Hepatocyte (in vitro differentiated cells): ENCODE results near the gene MRPL52. TPM values are rescaled to one million over a fixed set of nuclear protein-coding genes. Genes with fewer than 3 reads are reported as not detected.

Source experiments
- DNase-seq: peaks from one replicate; pipeline ENCODE4 v3.0.0-alpha.2; 2016; ENCODE audit warnings: low spot score
- H2AFZ ChIP-seq: fragments of 200-600 bp; sonication (generic); 2 replicates; pipeline ENCODE4 v1.6.0; 2016; ENCODE audit warnings: antibody characterized with exemption, mild to moderate bottlenecking
- H3K27ac ChIP-seq: fragments of 200-600 bp; sonication (generic); 2 replicates; pipeline ENCODE4 v1.5.1; 2016; ENCODE audit warnings: mild to moderate bottlenecking
- H3K27me3 ChIP-seq: fragments of 200-600 bp; sonication (generic); 2 replicates; pipeline ENCODE4 v1.6.1; 2016
- H3K36me3 ChIP-seq: fragments of 200-600 bp; sonication (generic); replicated peaks from 2 replicates; pipeline ENCODE4 v1.5.1; 2016; ENCODE audit warnings: low read depth; ENCODE audit not compliant: insufficient read depth
- H3K4me1 ChIP-seq: fragments of 200-600 bp; sonication (generic); 2 replicates; pipeline ENCODE4 v1.5.1; 2016; ENCODE audit warnings: mild to moderate bottlenecking, moderate library complexity; ENCODE audit not compliant: insufficient read depth
- H3K4me2 ChIP-seq: fragments of 200-600 bp; sonication (generic); 2 replicates; pipeline ENCODE4 v1.6.0; 2016
- H3K4me3 ChIP-seq: fragments of 200-600 bp; sonication (generic); 2 replicates; pipeline ENCODE4 v1.5.1; 2016; ENCODE audit warnings: mild to moderate bottlenecking
- H3K79me2 ChIP-seq: fragments of 200-600 bp; sonication (generic); 2 replicates; pipeline ENCODE4 v1.6.0; 2017; ENCODE audit warnings: mild to moderate bottlenecking
- H3K9me2 ChIP-seq: fragments of 200-600 bp; sonication (generic); replicated peaks from 2 replicates; pipeline ENCODE4 v1.6.0; 2017; ENCODE audit warnings: mild to moderate bottlenecking; ENCODE audit not compliant: insufficient read depth
- H3K9me3 ChIP-seq: fragments of 200-600 bp; sonication (generic); 2 replicates; pipeline ENCODE4 v1.5.1; 2016; ENCODE audit warnings: low read depth, mild to moderate bottlenecking
- H4K20me1 ChIP-seq: fragments of 200-600 bp; sonication (generic); 2 replicates; pipeline ENCODE4 v1.6.0; 2016; ENCODE audit warnings: mild to moderate bottlenecking; ENCODE audit not compliant: insufficient read depth, poor library complexity, severe bottlenecking
- EZH2 ChIP-seq: fragments of 200-600 bp; sonication (generic); IDR thresholded peaks from 2 replicates; pipeline ENCODE4 v1.6.1; 2016; ENCODE audit warnings: antibody characterized with exemption, mild to moderate bottlenecking, borderline replicate concordance
- EZH2phosphoT487 ChIP-seq: fragments of 200-600 bp; sonication (generic); IDR thresholded peaks from one replicate; pipeline ENCODE4 v1.6.1; 2018; ENCODE audit warnings: antibody characterized with exemption, mild to moderate bottlenecking, low read depth, moderate library complexity; ENCODE audit not compliant: unreplicated experiment, severe bottlenecking
- WGBS: methylation state at CpG from one replicate; pipeline ENCODE4 v1.1.6; 2016; ENCODE audit warnings: low lambda C conversion rate; ENCODE audit errors: missing lambda C conversion rate; 5-methylcytosine and 5-hydroxymethylcytosine counted together
- polyA plus RNA-seq: library from polyadenylated mRNA; unstranded; fragments of >200 nt; fragmentation: Nextera tagmentation; extraction: Ambion mirVana; gene quantifications from 2 replicates; pipeline ENCODE4 v1.2.1, GENCODE V29; 2016
- total RNA-seq: library from RNA; depleted of rRNA; stranded (reverse); fragments of >200 nt; gene quantifications from 2 replicates; pipeline ENCODE4 v1.2.3, GENCODE V29; 2014
- TF ChIP-seq, protein P1 (sequence below): fragments of 200-600 bp; sonication (generic); IDR thresholded peaks from 2 replicates; pipeline ENCODE4 v1.5.1; 2016; ENCODE audit warnings: antibody characterized with exemption, mild to moderate bottlenecking; ENCODE audit not compliant: poor library complexity

MRPL52 gene
- total and polyA plus RNA-seq, 2 experiments from 2014 or later = 50.6 to 214 TPM

DNA sequence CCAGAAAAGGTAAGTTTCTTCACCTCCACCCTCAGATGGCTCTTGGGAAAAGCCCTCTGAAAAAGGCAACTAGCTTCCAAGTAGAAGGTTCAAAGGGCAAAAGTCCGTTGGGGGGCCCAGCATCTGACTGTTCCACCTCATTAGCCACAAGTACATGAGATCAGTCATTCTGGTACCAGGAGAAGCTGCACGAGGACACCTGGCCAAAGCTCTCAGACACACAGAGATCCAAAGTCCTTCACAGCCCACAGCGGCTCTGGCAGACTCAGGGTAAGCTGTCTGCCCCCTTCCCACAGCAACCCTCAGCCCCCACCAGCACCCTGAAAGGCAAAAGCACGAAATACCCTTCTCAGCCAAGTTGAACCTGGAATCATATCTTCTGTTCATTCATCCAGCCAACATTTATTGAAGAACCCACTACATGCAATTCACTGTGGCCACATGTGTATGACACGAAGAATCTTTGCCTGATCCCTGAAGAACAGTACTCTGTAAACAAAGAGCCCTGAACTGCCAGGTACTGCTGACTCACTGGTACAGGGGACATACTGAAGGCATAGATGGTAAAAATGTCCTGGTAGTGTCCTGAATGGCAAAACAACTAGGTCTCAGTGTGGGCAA lies 33.5 kb upstream of the MRPL52 start:
- Histone ChIP-seq H3K27ac (peak overlapping the region; percentile 91), H4K20me1 (no peaks in the 10 kb centered on the region), H3K36me3 (no peaks in the 10 kb centered on the region), H3K27me3 (no peaks in the 10 kb centered on the region), H3K9me3 (no peaks in the 10 kb centered on the region), H3K4me3 (no peak overlapping the region), H3K9me2 (no peaks in the 10 kb centered on the region), H2AFZ (no peak overlapping the region), H3K79me2 (peaks cover 44% of the 10 kb centered on the region), H3K4me2 (peak overlapping the region; percentile 40), H3K4me1 (peaks cover 27% of the 10 kb centered on the region)
- TF ChIP-seq, protein P1, sequence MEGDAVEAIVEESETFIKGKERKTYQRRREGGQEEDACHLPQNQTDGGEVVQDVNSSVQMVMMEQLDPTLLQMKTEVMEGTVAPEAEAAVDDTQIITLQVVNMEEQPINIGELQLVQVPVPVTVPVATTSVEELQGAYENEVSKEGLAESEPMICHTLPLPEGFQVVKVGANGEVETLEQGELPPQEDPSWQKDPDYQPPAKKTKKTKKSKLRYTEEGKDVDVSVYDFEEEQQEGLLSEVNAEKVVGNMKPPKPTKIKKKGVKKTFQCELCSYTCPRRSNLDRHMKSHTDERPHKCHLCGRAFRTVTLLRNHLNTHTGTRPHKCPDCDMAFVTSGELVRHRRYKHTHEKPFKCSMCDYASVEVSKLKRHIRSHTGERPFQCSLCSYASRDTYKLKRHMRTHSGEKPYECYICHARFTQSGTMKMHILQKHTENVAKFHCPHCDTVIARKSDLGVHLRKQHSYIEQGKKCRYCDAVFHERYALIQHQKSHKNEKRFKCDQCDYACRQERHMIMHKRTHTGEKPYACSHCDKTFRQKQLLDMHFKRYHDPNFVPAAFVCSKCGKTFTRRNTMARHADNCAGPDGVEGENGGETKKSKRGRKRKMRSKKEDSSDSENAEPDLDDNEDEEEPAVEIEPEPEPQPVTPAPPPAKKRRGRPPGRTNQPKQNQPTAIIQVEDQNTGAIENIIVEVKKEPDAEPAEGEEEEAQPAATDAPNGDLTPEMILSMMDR = no peak
- no peak for TF ChIP-seq EZH2
- no peak for TF ChIP-seq EZH2phosphoT487
- peak; percentile 41 for DNase-seq
- WGBS = 61% methylated on average over 5 of the region's 5 CpGs

DNA sequence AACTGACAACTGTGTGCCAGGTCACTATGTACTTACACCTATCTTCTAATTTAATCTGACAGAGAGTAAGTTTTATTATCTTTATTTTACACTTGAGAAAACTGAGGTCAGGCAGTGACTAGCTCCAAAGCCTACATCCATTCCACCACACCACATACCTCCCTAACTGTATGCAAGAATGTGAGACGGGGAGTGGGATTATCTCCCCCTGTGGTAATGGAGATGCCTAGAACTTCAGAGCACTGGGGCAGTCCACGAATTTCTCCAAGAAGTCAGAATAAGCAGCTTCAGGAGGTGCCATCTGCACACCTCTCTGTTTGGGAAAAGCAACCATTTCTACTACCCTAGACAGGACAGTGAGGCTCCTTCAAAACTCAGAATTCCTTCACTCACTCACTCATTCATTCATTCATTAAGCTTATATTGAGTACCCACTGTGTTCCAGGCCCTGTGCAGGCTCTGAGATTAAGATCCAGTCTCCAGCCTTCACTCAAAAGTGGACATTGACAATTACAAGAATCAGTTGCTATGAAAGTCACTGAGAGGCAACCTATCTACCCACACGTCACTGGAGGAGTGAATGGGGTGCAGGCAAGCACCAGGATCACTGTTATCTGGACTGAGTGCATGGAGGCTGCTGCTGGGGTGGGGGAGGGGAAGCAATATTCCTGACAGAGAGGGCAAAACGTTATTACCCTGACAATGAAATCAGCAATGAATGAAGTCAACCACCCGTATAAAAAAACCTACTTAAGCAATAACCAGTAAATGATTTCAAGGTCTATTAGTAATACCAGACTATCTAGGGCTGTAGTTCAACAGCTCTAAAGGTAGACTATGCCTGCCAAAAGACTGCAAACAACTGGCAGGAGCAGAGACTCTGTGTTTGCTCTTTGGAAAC lies 32.4 kb upstream of the MRPL52 start:
- H3K27ac ChIP-seq = peak overlapping the region; percentile 91
- WGBS = 38% methylated on average over 5 of the region's 5 CpGs
- H4K20me1 ChIP-seq = no peaks in the 10 kb centered on the region
- peaks cover 50% of the 10 kb centered on the region for H3K79me2 ChIP-seq
- H3K9me3 ChIP-seq = no peaks in the 10 kb centered on the region
- no peaks in the 10 kb centered on the region for H3K27me3 ChIP-seq
- no peak overlapping the region for H3K4me3 ChIP-seq
- no peaks in the 10 kb centered on the region for H3K9me2 ChIP-seq
- peaks cover 27% of the 10 kb centered on the region for H3K4me1 ChIP-seq
- TF ChIP-seq EZH2 (no peak), EZH2phosphoT487 (no peak)
- TF ChIP-seq, protein P1 = no peak
- peak overlapping the region; percentile 40 for H3K4me2 ChIP-seq
- no peaks in the 10 kb centered on the region for H3K36me3 ChIP-seq
- peak; percentile 27 for DNase-seq
- H2AFZ ChIP-seq = no peak overlapping the region

DNA sequence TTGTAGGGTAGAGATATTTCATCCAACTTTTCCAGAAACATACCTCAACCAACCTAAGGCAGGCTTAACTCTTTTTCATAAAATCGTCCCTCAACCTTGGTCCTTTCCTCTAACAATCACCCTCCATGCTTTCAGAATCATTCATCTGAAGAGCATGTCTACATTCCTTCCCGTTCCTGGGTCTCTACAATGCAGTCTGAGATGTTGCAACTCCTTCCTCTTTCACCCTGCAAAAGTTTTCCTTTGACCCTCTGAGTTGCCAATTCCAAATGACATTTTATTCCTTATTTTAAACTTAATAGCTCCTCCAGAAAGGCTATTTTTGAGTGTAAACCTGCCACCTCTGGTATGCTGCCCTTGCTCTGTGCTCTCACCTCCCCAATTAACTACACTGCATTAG lies 31.2 kb upstream of the MRPL52 start:
- Histone ChIP-seq H3K4me3 (no peak overlapping the region), H3K9me2 (no peaks in the 10 kb centered on the region), H4K20me1 (no peaks in the 10 kb centered on the region), H3K36me3 (no peaks in the 10 kb centered on the region), H3K79me2 (peaks cover 57% of the 10 kb centered on the region), H3K27ac (peak overlapping the region; percentile 91), H3K27me3 (no peaks in the 10 kb centered on the region), H3K4me1 (peaks cover 27% of the 10 kb centered on the region), H2AFZ (no peak overlapping the region), H3K9me3 (no peaks in the 10 kb centered on the region), H3K4me2 (no peak overlapping the region)
- WGBS = 73% methylated on average over 2 of the region's 2 CpGs
- TF ChIP-seq, protein P1 = no peak
- DNase-seq = no peak
